Measurements from ENCODE around the gene FRMD4A.

Gene FRMD4A

GRCh38 chr10:14372606-14373005 is 41.9 kb upstream of the FRMD4A start:
- in situ Hi-C loops (cut with HindIII; ENCODE audit: low pct_ligation_motif_present, low sequenced_read_pairs) = no loop called here
- Histone ChIP-seq H3K27me3 (replicated peaks) (no peaks in the 10 kb centered on the region), H3K27ac (no peak overlapping the region), H3K36me3 (replicated peaks) (no peaks in the 10 kb centered on the region), H3K4me3 (ENCODE audit: low read depth, low read length) (no peak overlapping the region)
- no peak for TF ChIP-seq CTCF (IDR thresholded peaks at IDR 0.05; ENCODE audit: low read depth, low read length, missing control alignments)
- no peak for DNase-seq

- Histone ChIP-seq H3K27ac (no peak overlapping the region), H3K36me3 (replicated peaks) (no peaks in the 10 kb centered on the region), H3K27me3 (replicated peaks) (no peaks in the 10 kb centered on the region), H3K4me3 (ENCODE audit: low read depth, low read length) (no peak overlapping the region)
- DNase-seq = no peak
- in situ Hi-C loops (cut with HindIII; ENCODE audit: low pct_ligation_motif_present, low sequenced_read_pairs) = no loop called here
- TF ChIP-seq CTCF (IDR thresholded peaks at IDR 0.05; ENCODE audit: low read depth, low read length, missing control alignments) = no peak
Observed at GRCh38 chr10:14371581-14371980, 40.9 kb upstream of the FRMD4A start.

- TF ChIP-seq CTCF (IDR thresholded peaks at IDR 0.05; ENCODE audit: low read depth, low read length, missing control alignments) = no peak
- DNase-seq = no peak
- Histone ChIP-seq H3K27ac (no peak overlapping the region), H3K4me3 (ENCODE audit: low read depth, low read length) (no peak overlapping the region), H3K27me3 (replicated peaks) (no peaks in the 10 kb centered on the region), H3K36me3 (replicated peaks) (no peaks in the 10 kb centered on the region)
- in situ Hi-C loops (cut with HindIII; ENCODE audit: low pct_ligation_motif_present, low sequenced_read_pairs) = no loop called here
Observed at GRCh38 chr10:14370894-14371293, 40.2 kb upstream of the FRMD4A start.

GRCh38 chr10:14369906-14370305 is 39.2 kb upstream of the FRMD4A start:
- Histone ChIP-seq H3K27me3 (replicated peaks) (no peaks in the 10 kb centered on the region), H3K36me3 (replicated peaks) (no peaks in the 10 kb centered on the region), H3K4me3 (ENCODE audit: low read depth, low read length) (no peak overlapping the region), H3K27ac (no peak overlapping the region)
- no peak for DNase-seq
- no peak for TF ChIP-seq CTCF (IDR thresholded peaks at IDR 0.05; ENCODE audit: low read depth, low read length, missing control alignments)
- in situ Hi-C loops (cut with HindIII; ENCODE audit: low pct_ligation_motif_present, low sequenced_read_pairs) = no loop called here

- Histone ChIP-seq H3K4me3 (ENCODE audit: low read depth, low read length) (no peak overlapping the region), H3K36me3 (replicated peaks) (no peaks in the 10 kb centered on the region), H3K27ac (no peak overlapping the region), H3K27me3 (replicated peaks) (no peaks in the 10 kb centered on the region)
- TF ChIP-seq CTCF (IDR thresholded peaks at IDR 0.05; ENCODE audit: low read depth, low read length, missing control alignments) = no peak
- DNase-seq = no peak
- in situ Hi-C loops (cut with HindIII; ENCODE audit: low pct_ligation_motif_present, low sequenced_read_pairs) = no loop called here
Observed at GRCh38 chr10:14366760-14367159, 36.0 kb upstream of the FRMD4A start.

- in situ Hi-C loops (cut with HindIII; ENCODE audit: low pct_ligation_motif_present, low sequenced_read_pairs) = no loop called here
- no peak for DNase-seq
- no peaks in the 10 kb centered on the region for H3K36me3 ChIP-seq (replicated peaks)
- H3K27ac ChIP-seq = no peak overlapping the region
- H3K27me3 ChIP-seq (replicated peaks) = no peaks in the 10 kb centered on the region
- no peak for TF ChIP-seq CTCF (IDR thresholded peaks at IDR 0.05; ENCODE audit: low read depth, low read length, missing control alignments)
- no peak overlapping the region for H3K4me3 ChIP-seq (ENCODE audit: low read depth, low read length)
Observed at GRCh38 chr10:14365266-14365665, 34.5 kb upstream of the FRMD4A start.

Measured in brain microvascular endothelial cell (primary cell).